ENCODE data around the gene SRC.

- TF ChIP-seq CTCF (IDR thresholded peaks at IDR 0.05; ENCODE audit: low read length) (no peak), EZH2 (IDR thresholded peaks at IDR 0.05; ENCODE audit: borderline replicate concordance, low read length) (no peak)
These were observed 32.3 kb upstream of the SRC start for GRCh38 chr20:37313546-37314091.

Measured in OCI-LY1 (cell line).